Progenitor cell of endocrine pancreas (in vitro differentiated cells): Measurements from ENCODE around the gene GTPBP4. TPM values are rescaled to one million over a fixed set of nuclear protein-coding genes. Genes with fewer than 3 reads are reported as not detected.

Source experiments
- DNase-seq: peaks from one replicate; pipeline ENCODE4 v3.0.0; 2021; ENCODE audit warnings: low spot score; ENCODE audit not compliant: unreplicated experiment
- H3K27ac Mint-ChIP-seq: 2 replicates; pipeline ENCODE4 v1.8.0; 2021; ENCODE audit warnings: mild to moderate bottlenecking, moderate library complexity, mixed read lengths
- H3K27me3 Mint-ChIP-seq: 2 replicates; pipeline ENCODE4 v1.8.0; 2021; ENCODE audit warnings: mixed read lengths
- H3K36me3 Mint-ChIP-seq: 2 replicates; pipeline ENCODE4 v1.8.0; 2022; ENCODE audit warnings: mixed read lengths; ENCODE audit not compliant: insufficient read depth
- H3K4me1 Mint-ChIP-seq: 2 replicates; pipeline ENCODE4 v1.8.0; 2021; ENCODE audit warnings: low read depth, mixed read lengths
- H3K4me3 Mint-ChIP-seq: 2 replicates; pipeline ENCODE4 v1.8.0; 2021; ENCODE audit warnings: low read depth, mild to moderate bottlenecking, moderate library complexity, mixed read lengths
- H3K9me3 Mint-ChIP-seq: 2 replicates; pipeline ENCODE4 v1.8.0; 2021; ENCODE audit warnings: low read depth, mixed read lengths
- total RNA-seq: library from RNA; stranded (reverse); gene quantifications from 2 replicates; pipeline ENCODE4 v1.2.1, GENCODE V29; 2021
- TF ChIP-seq, protein P1 (sequence below): fragments of 200-600 bp; sonication (generic); IDR thresholded peaks from one replicate; pipeline ENCODE4 v1.5.0; 2021; ENCODE audit warnings: antibody characterized with exemption, mild to moderate bottlenecking; ENCODE audit not compliant: unreplicated experiment

The GTPBP4 gene
- total RNA-seq, 1 donor from 2014 or later, result 53.2 TPM

DNA sequence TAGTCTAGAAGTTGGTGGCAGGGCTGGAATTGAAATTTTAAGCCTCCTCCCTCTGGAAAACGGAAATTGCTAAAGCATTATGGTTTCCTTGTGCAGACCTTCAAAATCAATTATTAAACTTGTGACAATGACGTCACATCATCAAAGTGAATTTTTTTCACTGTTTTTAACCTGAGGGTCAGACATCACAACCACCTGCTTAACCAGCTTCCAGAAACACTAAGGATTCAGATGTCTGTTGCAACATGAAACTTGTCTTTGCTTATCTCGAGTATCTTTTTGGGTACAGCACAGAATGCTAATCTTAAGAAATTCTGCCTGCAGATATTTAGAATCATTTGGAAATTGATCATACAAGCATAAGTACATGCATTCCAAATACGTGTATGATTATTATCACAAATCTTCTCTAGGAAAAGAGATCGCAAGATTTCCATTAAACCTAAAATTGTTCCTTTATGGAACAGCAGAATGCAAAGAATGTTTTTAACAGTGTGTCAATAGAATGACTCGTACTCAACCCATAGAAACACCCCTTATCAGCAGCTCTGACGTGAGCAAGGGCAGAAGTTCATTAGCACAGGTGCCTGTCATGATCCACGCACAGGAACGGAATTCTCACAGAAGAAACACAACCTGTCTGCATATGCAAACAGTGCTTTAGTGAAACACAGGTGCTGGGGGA is 4.1 kb upstream of the GTPBP4 start:
- Mint-ChIP-seq H3K4me3 (peak overlapping the region; percentile 44), H3K36me3 (peaks cover 11% of the 10 kb centered on the region)

DNA sequence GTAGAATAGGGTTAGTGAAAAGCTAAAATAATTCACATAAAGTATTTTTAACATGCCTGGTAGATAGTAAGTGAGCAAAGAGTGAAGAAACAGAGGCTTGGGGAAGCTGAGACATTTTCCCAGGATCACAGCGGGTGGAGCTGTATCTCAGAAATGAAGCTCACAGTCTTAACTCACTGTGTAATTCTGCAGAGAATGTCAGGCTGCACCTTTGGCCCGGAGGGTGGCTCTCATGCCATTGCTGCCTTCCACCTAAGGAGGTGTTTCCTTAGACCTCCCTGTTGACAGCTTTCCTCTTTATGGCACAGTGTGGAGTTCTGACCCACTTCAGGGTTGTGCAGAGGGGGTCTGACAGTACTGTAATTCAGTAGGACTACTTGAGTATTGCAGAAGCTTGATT is 2.9 kb upstream of the GTPBP4 start:
- DNase-seq, result no peak
- Mint-ChIP-seq H3K27me3 (no peaks in the 10 kb centered on the region), H3K4me1 (peaks cover 58% of the 10 kb centered on the region), H3K9me3 (peaks cover 7% of the 10 kb centered on the region), H3K27ac (peak overlapping the region; percentile 99), H3K4me3 (no peak overlapping the region), H3K36me3 (peaks cover 10% of the 10 kb centered on the region)
- TF ChIP-seq, protein P1, sequence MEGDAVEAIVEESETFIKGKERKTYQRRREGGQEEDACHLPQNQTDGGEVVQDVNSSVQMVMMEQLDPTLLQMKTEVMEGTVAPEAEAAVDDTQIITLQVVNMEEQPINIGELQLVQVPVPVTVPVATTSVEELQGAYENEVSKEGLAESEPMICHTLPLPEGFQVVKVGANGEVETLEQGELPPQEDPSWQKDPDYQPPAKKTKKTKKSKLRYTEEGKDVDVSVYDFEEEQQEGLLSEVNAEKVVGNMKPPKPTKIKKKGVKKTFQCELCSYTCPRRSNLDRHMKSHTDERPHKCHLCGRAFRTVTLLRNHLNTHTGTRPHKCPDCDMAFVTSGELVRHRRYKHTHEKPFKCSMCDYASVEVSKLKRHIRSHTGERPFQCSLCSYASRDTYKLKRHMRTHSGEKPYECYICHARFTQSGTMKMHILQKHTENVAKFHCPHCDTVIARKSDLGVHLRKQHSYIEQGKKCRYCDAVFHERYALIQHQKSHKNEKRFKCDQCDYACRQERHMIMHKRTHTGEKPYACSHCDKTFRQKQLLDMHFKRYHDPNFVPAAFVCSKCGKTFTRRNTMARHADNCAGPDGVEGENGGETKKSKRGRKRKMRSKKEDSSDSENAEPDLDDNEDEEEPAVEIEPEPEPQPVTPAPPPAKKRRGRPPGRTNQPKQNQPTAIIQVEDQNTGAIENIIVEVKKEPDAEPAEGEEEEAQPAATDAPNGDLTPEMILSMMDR, result no peak

More for the DNA sequence above, 4.1 kb upstream of the GTPBP4 start:
- TF ChIP-seq, protein P1, result no peak
- peak; percentile 25 for DNase-seq
- Mint-ChIP-seq H3K9me3 (peaks cover 9% of the 10 kb centered on the region), H3K27me3 (no peaks in the 10 kb centered on the region), H3K27ac (peak overlapping the region; percentile 99), H3K4me1 (peaks cover 47% of the 10 kb centered on the region)

DNA sequence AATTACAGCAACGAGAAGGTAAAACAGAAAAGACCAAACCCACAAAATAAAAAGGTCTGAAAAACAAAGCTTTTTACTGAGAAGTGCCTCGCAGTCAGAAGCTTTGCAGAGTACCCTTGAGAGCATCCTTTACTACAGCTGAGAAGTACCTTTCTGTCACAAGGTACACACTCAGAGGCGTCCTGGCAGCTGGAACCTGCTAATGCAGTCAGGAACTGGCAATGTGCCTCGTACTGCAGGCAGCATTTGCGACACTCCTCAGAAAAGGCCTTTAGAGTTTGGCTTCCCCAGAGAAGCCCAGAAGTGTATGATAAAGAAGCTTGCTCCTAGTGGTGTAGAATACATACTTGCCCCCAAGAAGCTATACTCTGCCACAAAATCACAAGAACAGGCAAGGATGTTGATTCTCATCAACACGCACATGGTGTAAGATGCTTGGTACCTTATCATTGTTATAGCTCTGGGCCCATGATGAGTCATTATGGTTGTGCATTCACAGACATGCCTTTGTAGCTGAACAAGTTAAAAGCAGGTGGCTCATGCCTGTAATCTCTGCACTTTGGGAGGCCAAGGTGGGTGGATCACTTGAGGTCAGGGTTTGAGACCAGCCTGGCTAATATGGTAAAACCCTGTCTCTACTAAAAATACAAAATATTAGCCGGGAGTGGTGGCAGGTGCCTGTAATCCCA is 2.0 kb upstream of the GTPBP4 start:
- peaks cover 3% of the 10 kb centered on the region for H3K36me3 Mint-ChIP-seq
- DNase-seq, result no peak
- no peaks in the 10 kb centered on the region for H3K27me3 Mint-ChIP-seq
- TF ChIP-seq, protein P1, result no peak
- H3K9me3 Mint-ChIP-seq, result peaks cover under 1% of the 10 kb centered on the region
- H3K4me3 Mint-ChIP-seq, result peak overlapping the region; percentile 91
- H3K27ac Mint-ChIP-seq, result peak overlapping the region; percentile 99
- peaks cover 58% of the 10 kb centered on the region for H3K4me1 Mint-ChIP-seq

DNA sequence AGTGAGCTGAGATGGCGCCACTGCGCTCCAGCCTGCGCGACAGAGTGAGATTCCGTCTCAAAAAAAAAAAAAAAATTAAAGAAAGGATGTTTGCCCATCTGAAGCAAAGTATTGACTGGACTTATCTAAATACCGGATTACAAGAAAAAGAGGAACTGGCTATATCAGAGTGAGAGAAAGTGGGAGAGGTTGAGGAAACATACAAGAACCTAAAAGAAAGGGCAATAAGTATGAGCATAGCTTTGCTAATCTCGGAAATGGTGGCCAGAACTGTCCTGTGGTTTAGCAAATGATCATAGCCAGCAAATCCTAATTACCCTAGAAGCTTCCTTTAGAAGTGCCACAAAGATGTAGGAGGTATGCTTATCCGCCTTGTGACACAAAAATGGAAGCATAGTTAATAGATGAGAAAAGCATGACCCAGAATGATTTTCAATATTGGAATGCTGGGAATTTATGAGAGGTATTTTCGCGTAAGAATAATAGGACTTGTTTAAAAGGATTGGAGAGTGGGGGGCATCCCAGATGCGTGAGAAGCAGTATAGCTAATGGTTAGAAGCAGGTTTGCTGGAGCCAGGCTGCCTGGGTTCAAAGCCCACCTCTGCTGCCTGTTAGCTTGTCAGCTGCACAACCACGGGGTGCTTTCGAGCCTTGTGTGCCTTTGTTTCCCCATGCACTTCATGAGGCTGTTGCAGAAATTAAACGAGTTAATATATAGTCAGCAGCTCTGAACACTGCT is 1.2 kb upstream of the GTPBP4 start:
- H3K36me3 Mint-ChIP-seq, result peaks cover 3% of the 10 kb centered on the region
- DNase-seq, result no peak
- H3K4me3 Mint-ChIP-seq, result peak overlapping the region; percentile 91
- H3K9me3 Mint-ChIP-seq, result no peaks in the 10 kb centered on the region
- peaks cover 58% of the 10 kb centered on the region for H3K4me1 Mint-ChIP-seq
- peak overlapping the region; percentile 97 for H3K27ac Mint-ChIP-seq
- H3K27me3 Mint-ChIP-seq, result no peaks in the 10 kb centered on the region
- TF ChIP-seq, protein P1, result no peak

DNA sequence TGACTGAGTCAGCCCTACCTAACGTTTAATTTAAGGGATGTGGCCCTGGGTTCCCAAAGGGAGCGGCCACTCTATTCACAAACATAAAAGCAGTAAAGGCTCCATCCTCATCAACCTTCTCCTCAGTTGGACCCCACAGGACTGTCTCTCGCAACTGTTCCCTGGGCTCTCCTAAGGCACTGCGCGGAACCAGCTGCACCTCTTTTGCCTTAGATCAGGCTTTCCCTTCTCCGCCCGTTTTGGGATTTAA is 689 bp upstream of the GTPBP4 start:
- TF ChIP-seq, protein P1, result no peak
- Mint-ChIP-seq H3K4me3 (peak overlapping the region; percentile 91), H3K27ac (peak overlapping the region; percentile 97), H3K36me3 (peaks cover 3% of the 10 kb centered on the region), H3K9me3 (no peaks in the 10 kb centered on the region), H3K27me3 (no peaks in the 10 kb centered on the region), H3K4me1 (peaks cover 58% of the 10 kb centered on the region)
- DNase-seq, result no peak
